NT2/D1 (cell line): Measurements from ENCODE around the gene GHRHR.

Experiments used
- SUZ12 ChIP-seq: IDR thresholded peaks from 2 replicates; pipeline ENCODE4 v1.6.1; 2011; ENCODE audit not compliant: insufficient read length, insufficient read depth; ENCODE audit errors: extremely low read depth
- YY1 ChIP-seq: IDR thresholded peaks from 2 replicates; pipeline ENCODE4 v1.6.1; 2011; ENCODE audit not compliant: insufficient read length, insufficient read depth
- ZNF274 ChIP-seq: IDR thresholded peaks from 2 replicates; pipeline ENCODE4 v1.6.1; 2011; ENCODE audit warnings: mild to moderate bottlenecking, low read depth, low read length

- TF ChIP-seq ZNF274, result no peak
- no peak for TF ChIP-seq YY1
- TF ChIP-seq SUZ12, result no peak
Measured at GRCh38 chr7:30925117-30925516, 38.6 kb upstream of the GHRHR start.
